Measurements from ENCODE around the gene BRD9. TPM values are rescaled to one million over a fixed set of nuclear protein-coding genes. Genes with fewer than 3 reads are reported as not detected.
"Not testable (repeated sequence)": the region's sequence is repeated elsewhere in the genome, so short reads cannot be mapped to it uniquely, and the experiment has no call there.

BRD9 gene
- total and polyA plus RNA-seq, 2 experiments from 2014 or later, result 24.5 to 36.9 TPM

DNA sequence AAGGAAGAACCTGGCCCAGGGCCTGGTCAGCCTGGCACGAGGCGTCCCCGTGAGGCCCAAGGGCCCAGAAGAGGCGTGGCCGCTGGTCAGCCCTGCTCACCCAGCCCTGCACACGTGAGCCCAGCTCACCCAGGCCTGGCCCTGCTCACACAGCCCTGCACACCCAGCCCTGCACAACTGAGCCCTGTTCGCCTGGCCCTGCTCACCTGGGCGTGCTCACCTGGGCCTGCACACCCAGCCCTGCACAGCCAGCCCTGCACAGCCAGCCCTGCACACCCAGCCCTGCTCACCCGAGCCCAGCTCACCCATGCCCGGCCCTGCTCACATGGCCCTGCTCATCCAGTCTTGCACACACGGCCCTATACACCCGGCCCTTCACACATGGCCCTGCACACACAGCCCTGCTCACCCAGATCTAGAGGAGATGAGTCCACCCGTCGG, 43.9 kb downstream of the BRD9 start:
- Histone ChIP-seq H3K36me3 (no peaks in the 10 kb centered on the region), H3K27me3 (no peaks in the 10 kb centered on the region), H3K27ac (no peak overlapping the region), H3K9me3 (ENCODE audit: low read depth) (no peaks in the 10 kb centered on the region), H3K4me3 (no peak overlapping the region), H3K4me1 (ENCODE audit: low read depth) (peaks cover 8% of the 10 kb centered on the region)
- no peak for DNase-seq (ENCODE audit: low read depth in 1 of 2, low spot score in 1 of 2)
- TF ChIP-seq, protein P1, sequence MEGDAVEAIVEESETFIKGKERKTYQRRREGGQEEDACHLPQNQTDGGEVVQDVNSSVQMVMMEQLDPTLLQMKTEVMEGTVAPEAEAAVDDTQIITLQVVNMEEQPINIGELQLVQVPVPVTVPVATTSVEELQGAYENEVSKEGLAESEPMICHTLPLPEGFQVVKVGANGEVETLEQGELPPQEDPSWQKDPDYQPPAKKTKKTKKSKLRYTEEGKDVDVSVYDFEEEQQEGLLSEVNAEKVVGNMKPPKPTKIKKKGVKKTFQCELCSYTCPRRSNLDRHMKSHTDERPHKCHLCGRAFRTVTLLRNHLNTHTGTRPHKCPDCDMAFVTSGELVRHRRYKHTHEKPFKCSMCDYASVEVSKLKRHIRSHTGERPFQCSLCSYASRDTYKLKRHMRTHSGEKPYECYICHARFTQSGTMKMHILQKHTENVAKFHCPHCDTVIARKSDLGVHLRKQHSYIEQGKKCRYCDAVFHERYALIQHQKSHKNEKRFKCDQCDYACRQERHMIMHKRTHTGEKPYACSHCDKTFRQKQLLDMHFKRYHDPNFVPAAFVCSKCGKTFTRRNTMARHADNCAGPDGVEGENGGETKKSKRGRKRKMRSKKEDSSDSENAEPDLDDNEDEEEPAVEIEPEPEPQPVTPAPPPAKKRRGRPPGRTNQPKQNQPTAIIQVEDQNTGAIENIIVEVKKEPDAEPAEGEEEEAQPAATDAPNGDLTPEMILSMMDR (IDR thresholded peaks at IDR 0.05; ENCODE audit: low read depth, low read length), result no peak

DNA sequence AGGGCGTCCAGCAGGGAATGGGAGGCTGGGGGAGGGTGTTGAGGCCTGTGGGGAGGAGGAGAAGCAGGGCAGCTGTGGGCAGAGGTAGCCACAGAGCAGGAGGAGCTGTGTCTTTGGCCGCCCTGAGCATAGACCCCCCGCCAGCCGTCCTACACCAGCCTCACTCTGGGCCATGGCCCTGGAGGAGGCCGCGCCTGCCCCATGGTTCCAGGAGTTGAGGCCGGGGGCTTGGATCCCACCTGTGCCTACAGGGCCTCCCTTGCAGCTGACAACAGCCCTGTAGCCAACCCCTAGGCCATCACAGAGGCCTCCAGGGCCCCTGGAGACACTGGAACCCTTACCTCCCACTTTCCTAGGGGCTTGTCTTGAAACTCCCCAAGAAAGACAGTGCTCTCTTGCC, 44.9 kb downstream of the BRD9 start:
- DNase-seq (ENCODE audit: low read depth in 1 of 2, low spot score in 1 of 2); H3K36me3 ChIP-seq; H3K9me3 ChIP-seq (ENCODE audit: low read depth): not testable (repeated sequence)

DNA sequence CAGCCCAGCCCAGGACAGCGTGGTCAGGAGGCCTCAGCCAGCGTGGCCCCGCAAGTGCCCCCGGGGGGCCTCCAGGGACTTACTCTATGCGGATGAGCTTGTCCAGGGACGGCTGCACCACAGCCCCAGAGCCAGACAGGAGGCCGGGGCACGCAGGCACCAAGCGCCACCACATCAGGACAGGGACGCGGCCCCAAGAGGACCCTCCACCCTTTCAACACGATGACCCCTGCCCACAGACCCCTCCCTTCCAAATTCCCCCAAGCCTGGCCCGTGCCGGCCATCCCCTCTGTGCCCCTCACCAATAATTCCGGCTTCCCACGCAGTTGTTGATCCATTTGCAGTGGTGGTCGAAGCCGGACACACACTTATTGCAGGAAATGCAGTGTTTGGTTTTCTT, 45.4 kb downstream of the BRD9 start:
- not testable (repeated sequence) for H3K4me1 ChIP-seq (ENCODE audit: low read depth); H3K9me3 ChIP-seq (ENCODE audit: low read depth); H3K27me3 ChIP-seq; H3K4me3 ChIP-seq; H3K27ac ChIP-seq; H3K36me3 ChIP-seq; DNase-seq (ENCODE audit: low read depth in 1 of 2, low spot score in 1 of 2)

More for the DNA sequence above, 44.9 kb downstream of the BRD9 start:
- H3K27ac ChIP-seq; H3K4me1 ChIP-seq (ENCODE audit: low read depth); H3K4me3 ChIP-seq; H3K27me3 ChIP-seq: not testable (repeated sequence)

DNA sequence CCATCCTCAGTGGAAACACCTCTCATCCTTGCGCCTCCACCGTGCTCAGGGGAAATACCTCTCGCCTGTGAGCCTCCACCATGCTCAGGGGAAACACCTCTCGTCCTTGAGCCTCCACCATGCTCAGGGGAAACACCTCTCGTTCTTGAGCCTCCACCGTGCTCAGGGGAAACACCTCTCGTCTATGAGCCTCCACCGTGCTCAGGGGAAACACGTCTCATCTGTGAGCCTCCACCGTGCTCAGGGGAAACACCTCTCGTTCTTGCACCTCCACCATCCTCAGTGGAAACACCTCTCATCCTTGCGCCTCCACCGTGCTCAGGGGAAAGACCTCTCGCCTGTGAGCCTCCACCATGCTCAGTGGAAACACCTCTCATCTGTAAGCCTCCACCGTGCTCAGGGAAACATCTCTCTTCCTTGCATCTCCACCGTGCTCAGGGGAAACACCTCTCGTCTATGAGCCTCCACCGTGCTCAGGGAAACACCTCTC, 46.0 kb downstream of the BRD9 start:
- H3K9me3 ChIP-seq (ENCODE audit: low read depth); H3K36me3 ChIP-seq; H3K27me3 ChIP-seq; H3K27ac ChIP-seq; DNase-seq (ENCODE audit: low read depth in 1 of 2, low spot score in 1 of 2); H3K4me1 ChIP-seq (ENCODE audit: low read depth); H3K4me3 ChIP-seq: not testable (repeated sequence)

DNA sequence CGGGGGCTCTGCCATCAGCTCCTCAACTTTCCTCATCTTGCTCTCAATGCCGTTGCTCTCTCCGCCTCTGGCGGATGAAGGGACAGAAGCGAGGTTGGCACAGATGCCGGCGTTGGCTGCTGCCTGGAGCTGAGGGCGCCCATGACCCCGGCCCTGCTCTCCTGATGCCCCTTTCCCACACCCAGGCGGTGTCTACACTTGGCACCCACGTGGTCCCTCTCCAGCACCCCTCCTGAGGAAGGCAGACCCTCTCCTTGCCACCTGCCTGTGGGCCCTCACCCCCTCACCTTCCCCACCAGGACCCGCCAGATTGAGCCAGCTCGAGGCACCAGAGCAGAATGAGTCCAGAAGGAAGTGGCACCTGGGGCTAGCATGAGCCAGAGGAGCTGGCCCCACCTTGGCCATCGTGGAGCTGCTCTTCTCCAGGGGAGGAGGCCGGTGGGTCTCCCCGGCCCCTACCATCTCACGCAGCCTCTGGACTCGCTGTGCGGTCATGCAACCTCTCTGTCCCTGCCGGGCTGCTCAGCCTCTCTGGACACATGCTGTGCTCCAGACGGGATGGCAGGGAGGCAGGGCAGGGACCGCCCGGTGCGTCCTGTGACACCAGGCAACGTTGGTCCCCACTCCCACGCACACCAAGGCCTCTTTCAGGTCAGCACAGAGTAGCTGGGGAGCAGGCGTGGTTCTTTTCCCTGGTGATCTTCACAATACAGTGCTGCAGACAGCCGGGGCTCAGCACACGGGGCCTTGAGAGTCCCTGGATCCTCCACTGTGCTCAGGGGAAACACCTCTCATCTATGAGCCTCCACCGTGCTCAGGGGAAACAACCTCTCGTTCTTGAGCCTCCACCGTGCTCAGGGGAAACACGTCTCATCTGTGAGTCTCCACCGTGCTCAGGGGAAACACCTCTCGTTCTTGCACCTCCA, 46.7 kb downstream of the BRD9 start:
- H3K9me3 ChIP-seq (ENCODE audit: low read depth); H3K4me1 ChIP-seq (ENCODE audit: low read depth); H3K36me3 ChIP-seq; DNase-seq (ENCODE audit: low read depth in 1 of 2, low spot score in 1 of 2); H3K27me3 ChIP-seq; H3K4me3 ChIP-seq; H3K27ac ChIP-seq: not testable (repeated sequence)

DNA sequence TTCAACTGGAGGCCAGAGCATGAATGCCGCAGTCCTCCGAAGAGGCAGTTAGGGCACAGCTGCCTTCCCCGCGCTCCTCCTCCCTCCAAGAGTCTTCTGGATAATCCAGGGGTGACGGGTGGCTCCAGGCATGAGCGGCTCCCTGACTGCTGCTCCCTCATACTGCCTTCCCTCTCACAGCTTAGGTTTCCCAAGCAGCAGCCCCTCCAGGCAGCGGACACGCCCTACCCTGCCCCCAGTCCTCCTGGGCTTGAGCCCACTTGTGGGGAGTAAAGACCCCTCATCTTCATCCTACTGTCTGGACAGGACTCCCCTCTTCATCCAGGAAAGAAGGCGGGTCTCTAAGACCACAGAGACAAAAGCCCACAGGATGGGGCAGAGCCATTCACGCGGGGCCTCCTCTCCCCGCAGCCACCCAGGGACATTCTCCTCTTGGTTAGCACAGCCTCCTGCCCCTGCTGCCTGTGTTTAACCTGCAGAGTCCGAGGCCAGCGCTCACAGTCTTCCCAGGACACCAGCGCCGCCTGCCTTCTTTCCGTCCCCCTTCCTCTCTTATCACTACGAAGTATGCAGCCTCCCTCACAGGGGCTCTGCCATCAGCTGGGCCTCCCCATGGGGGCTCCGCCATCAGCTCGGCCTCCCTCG, 47.4 kb downstream of the BRD9 start:
- H3K4me3 ChIP-seq; H3K36me3 ChIP-seq; H3K27me3 ChIP-seq; H3K4me1 ChIP-seq (ENCODE audit: low read depth); H3K9me3 ChIP-seq (ENCODE audit: low read depth); H3K27ac ChIP-seq; DNase-seq (ENCODE audit: low read depth in 1 of 2, low spot score in 1 of 2): not testable (repeated sequence)

DNA sequence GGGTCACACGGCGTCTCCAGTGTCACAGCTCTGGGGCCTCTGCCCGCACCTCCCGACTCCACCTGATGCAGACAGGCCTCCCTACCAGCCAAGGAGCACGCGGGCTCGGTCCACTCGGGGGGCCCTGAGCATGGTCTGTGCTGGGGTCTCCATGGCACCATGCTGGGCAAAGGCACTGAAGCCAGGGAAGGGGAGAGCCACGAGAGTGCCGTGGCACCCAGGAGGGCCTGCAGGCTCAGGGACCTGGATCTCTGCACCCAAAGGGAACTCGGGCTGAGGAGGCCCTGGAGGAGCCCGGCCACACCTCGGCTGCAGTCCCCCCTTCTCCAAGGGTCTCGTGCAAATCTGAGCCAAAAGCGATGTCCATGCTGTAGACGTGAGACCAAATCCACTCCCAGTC, 48.2 kb downstream of the BRD9 start:
- H3K9me3 ChIP-seq (ENCODE audit: low read depth); H3K4me3 ChIP-seq; H3K36me3 ChIP-seq; H3K4me1 ChIP-seq (ENCODE audit: low read depth); DNase-seq (ENCODE audit: low read depth in 1 of 2, low spot score in 1 of 2); H3K27me3 ChIP-seq; H3K27ac ChIP-seq: not testable (repeated sequence)

DNA sequence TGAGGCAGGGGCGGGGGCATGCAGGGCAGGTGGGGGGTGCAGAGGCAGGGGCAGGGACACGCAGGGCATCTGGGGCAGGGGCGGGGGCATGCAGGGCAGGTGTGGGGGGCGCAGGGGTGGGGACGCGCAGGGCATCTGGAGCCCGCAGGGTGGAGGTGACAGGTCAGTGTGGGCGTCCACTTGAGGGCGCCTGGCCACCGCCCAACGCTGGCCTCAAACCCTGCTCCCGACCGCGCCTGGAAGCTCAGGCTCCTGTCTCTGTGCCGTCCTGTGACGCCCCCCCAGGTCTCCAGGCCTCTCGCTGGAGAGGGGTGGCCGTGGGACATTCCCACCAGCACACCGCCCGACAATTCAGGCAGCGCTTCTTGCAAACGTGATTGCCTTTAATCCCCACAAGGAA, 48.7 kb downstream of the BRD9 start:
- DNase-seq (ENCODE audit: low read depth in 1 of 2, low spot score in 1 of 2); H3K36me3 ChIP-seq; H3K4me1 ChIP-seq (ENCODE audit: low read depth); H3K27me3 ChIP-seq; H3K9me3 ChIP-seq (ENCODE audit: low read depth); H3K27ac ChIP-seq; H3K4me3 ChIP-seq: not testable (repeated sequence)

DNA sequence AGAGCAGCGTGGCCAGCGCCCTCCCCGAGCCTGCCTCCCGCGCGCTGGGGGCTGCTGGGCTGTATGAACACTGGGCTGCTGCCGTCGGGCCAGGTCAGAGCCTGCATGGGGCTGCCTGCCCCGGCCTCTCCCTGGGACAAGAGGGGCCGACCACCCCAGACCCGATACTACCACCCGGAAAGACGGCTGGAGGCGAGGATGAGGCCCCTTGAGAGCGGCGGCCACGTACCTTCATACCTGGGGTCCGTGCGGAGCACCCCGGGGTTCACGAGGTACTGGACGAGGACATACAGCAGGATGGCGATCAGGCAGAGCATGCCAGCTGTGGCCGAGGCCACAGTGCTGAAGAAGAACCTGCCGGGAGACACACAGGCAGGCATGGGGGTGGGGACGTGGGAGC, 49.2 kb downstream of the BRD9 start:
- H3K36me3 ChIP-seq, result not testable (repeated sequence)

DNA sequence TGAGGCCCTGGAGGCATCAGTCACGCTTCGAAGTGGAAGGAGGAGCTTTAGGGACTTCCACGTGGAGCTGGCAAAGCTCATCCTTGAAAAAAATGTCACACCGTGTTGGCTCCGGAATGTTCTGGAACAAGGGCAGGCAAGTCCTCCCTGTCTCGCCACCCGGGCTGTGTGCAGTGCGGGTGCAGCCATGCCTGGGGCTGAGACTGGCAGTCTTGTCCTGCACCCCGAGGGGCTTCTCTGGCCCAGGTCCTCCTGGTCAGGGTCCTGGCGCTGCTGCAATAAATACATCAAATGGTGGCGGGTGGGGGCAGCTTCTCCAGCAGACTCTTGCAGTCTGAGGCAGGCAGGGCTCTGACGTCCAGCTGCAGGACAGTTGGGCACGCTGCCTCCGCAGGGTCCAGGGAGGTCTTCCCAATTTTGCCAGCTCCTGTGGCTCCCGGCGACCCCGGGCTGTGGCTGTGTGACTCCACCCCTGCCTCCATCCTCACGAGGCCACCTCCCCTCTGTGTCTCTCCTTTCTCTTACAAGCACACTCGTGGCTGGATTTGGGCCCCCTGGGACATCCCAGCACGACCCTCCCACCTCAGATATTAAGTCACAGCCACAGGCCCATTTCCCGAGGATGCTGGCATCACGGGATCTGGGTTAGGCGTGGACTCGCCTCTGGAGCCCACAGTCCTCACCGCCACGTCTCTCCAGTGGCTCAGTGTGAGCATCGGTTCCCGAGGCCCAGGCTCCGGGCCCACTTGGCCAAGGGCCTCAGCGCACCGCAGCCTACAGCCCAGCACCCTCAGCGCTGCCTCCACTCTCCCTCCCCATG, 50.0 kb downstream of the BRD9 start:
- not testable (repeated sequence) for DNase-seq (ENCODE audit: low read depth in 1 of 2, low spot score in 1 of 2); H3K27me3 ChIP-seq; H3K36me3 ChIP-seq; H3K4me1 ChIP-seq (ENCODE audit: low read depth); H3K4me3 ChIP-seq; H3K27ac ChIP-seq; H3K9me3 ChIP-seq (ENCODE audit: low read depth)

More for the DNA sequence above, 49.2 kb downstream of the BRD9 start:
- DNase-seq (ENCODE audit: low read depth in 1 of 2, low spot score in 1 of 2); H3K4me3 ChIP-seq; H3K27ac ChIP-seq; H3K27me3 ChIP-seq; H3K4me1 ChIP-seq (ENCODE audit: low read depth); H3K9me3 ChIP-seq (ENCODE audit: low read depth): not testable (repeated sequence)

DNA sequence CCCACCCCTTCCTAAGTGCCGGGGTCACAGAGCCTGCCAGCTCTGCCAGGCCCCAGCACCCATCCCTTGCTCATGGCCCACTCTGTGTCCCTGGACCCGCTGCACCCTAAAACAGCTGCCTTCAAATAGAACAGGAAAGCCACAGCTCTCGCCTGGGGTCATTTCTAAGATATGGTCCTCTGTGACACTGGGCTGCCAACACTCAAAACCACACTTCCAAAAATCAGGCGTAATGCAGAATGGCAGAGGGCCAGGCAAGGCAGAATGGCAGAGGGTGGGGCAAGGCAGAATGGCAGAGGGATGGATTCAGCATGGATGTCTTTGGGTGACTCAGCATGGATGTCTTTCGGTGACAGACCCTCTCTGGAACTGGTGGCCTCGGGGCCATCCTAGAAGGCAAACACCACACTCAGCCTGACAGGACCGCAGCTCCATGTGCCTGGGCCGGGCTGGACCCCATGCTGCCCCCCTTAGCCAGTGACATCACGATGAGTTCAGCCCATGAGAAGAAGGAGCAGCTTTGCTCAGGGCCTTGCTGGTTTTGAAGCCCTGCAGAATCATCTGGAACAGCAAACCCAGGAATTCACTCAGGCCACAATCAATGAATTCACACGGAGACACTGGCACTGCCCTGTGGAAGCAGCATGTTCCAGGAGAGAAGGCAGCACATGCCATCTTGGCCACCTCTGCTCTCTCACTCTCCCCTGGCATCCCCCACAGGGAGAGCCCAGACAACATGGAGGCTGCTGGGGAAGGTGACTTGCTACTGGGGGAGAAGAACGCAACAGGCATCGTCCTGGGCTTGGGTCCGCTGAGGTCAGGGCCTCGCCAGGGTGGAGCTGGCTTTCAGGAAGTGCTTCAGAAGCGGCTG, 50.8 kb downstream of the BRD9 start:
- not testable (repeated sequence) for H3K27me3 ChIP-seq; DNase-seq (ENCODE audit: low read depth in 1 of 2, low spot score in 1 of 2); H3K36me3 ChIP-seq; H3K4me3 ChIP-seq; H3K4me1 ChIP-seq (ENCODE audit: low read depth); H3K27ac ChIP-seq; H3K9me3 ChIP-seq (ENCODE audit: low read depth)

DNA sequence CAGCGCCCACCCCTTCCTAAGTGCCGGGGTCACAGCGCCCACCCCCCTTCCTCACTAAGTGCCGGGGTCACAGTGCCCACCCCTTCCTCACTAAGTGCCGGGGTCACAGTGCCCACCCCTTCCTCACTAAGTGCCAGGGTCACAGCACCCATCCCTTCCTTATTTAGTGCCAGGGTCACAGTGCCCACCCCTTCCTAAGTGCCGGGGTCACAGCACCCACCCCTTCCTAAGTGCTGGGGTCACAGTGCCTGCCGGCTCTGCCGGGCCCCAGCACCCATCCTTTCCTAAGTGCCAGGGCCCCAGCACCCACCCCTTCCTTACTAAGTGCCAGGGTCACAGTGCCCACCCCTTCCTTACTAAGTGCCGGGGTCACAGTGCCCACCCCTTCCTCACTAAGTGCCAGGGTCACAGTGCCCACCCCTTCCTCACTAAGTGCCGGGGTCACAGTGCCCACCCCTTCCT, 51.6 kb downstream of the BRD9 start:
- not testable (repeated sequence) for H3K4me3 ChIP-seq; H3K4me1 ChIP-seq (ENCODE audit: low read depth); H3K27ac ChIP-seq; H3K36me3 ChIP-seq; H3K27me3 ChIP-seq; H3K9me3 ChIP-seq (ENCODE audit: low read depth); DNase-seq (ENCODE audit: low read depth in 1 of 2, low spot score in 1 of 2)

Data from cardiac muscle cell (in vitro differentiated cells and primary cell).